GM12872 (cell line): Measurements from ENCODE around the gene ANKRD13A.

Experiments used
- TF ChIP-seq, protein P1 (sequence below): IDR thresholded peaks from 3 replicates; pipeline ENCODE4 v1.5.1; 2011; ENCODE audit warnings: low read depth, mild to moderate bottlenecking, low read length, moderate library complexity; ENCODE audit not compliant: insufficient read depth

The ANKRD13A gene

DNA sequence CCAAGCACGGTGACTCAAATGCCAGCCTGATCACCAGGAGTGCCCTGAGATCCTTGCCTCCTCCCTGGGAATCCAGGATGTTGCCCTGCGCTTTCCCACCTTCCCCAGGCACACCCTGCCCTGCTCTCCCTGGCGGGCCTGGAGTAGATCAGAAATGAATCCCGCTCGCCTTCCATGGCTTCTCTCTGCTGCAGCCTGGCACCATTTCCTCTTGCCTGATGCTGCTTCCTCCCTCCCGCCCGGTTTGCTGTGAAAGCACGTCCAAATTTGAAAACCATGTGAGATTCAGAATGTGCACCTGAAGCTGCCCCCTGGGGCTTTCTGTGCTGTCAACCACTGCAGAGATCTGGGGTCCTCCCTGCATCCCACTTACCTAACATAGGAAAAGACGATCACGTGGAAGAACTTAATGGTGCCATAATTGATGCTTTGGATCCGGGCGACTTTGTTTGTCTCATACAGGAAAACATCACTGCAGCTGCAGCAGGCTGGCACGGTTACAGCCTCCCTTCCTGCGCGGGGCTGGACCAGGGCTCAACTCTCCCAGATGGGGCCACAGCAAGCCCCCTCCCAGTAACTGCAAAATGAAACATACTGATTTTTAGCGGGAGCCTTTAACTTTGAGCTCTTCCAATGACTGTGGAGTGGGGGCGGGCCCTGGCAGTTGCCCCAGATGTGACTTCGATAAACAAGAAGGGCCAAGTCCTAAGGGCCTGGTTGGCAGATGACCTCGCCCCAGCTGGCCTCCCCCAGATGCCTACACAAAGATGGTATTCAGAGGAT is 74.0 kb downstream of the ANKRD13A start:
- TF ChIP-seq, protein P1, sequence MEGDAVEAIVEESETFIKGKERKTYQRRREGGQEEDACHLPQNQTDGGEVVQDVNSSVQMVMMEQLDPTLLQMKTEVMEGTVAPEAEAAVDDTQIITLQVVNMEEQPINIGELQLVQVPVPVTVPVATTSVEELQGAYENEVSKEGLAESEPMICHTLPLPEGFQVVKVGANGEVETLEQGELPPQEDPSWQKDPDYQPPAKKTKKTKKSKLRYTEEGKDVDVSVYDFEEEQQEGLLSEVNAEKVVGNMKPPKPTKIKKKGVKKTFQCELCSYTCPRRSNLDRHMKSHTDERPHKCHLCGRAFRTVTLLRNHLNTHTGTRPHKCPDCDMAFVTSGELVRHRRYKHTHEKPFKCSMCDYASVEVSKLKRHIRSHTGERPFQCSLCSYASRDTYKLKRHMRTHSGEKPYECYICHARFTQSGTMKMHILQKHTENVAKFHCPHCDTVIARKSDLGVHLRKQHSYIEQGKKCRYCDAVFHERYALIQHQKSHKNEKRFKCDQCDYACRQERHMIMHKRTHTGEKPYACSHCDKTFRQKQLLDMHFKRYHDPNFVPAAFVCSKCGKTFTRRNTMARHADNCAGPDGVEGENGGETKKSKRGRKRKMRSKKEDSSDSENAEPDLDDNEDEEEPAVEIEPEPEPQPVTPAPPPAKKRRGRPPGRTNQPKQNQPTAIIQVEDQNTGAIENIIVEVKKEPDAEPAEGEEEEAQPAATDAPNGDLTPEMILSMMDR, result no peak

DNA sequence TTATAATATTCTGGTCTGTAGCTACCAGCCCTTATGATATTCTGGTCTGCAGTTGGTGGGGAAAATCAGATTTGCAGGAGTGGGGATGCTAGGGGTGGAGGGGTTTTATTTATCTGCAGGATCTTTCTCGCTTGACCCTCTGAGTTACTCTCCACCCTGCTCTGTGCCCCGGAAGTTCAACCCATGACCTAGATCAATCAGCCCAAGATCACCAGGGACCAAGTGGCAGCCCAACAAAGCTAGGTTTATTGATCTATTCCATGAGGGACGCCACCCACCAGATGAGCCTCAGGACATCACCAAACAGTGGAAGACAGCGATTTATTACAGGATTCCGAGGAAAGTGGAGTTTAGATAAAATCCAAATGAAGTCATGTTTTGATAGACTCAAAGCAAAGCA is 74.9 kb downstream of the ANKRD13A start:
- TF ChIP-seq, protein P1, result no peak

DNA sequence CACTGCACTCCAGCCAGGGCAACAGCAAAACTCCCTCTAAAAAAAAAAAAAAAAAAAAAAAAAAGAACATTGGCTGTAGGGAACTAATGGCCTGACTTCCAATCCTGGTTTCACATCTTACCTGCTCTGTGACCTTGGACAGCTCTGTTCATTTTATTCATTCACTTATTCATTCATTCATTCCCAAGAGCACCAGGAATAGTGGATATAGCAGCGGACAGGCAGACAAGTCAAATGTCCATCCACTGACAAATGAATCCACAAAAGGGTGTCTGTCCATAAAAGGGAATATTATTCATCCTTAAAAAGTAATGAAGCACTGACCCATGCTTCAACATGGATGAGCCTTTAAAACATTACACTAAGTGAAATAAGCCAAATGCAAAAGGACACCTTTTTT is 76.7 kb downstream of the ANKRD13A start:
- TF ChIP-seq, protein P1, result no peak

DNA sequence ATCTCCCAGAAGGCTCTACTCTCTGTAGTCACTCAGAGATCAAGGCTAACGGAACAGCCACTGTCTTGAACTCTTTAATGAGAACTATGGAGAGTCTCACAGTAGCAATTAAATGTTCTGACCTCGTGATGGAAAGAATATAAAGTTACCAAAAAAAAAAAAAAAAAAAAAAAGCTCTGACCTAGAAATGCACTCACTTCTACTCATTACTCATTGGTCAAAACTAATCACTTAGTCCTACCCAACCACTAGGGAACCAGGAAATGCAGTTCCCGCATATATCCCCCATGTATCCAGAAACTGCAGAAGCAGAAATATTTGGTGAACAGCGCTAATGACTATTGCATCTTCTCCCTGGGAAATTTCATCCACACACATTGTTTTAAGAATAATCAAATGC is 78.6 kb downstream of the ANKRD13A start:
- TF ChIP-seq, protein P1, result no peak

DNA sequence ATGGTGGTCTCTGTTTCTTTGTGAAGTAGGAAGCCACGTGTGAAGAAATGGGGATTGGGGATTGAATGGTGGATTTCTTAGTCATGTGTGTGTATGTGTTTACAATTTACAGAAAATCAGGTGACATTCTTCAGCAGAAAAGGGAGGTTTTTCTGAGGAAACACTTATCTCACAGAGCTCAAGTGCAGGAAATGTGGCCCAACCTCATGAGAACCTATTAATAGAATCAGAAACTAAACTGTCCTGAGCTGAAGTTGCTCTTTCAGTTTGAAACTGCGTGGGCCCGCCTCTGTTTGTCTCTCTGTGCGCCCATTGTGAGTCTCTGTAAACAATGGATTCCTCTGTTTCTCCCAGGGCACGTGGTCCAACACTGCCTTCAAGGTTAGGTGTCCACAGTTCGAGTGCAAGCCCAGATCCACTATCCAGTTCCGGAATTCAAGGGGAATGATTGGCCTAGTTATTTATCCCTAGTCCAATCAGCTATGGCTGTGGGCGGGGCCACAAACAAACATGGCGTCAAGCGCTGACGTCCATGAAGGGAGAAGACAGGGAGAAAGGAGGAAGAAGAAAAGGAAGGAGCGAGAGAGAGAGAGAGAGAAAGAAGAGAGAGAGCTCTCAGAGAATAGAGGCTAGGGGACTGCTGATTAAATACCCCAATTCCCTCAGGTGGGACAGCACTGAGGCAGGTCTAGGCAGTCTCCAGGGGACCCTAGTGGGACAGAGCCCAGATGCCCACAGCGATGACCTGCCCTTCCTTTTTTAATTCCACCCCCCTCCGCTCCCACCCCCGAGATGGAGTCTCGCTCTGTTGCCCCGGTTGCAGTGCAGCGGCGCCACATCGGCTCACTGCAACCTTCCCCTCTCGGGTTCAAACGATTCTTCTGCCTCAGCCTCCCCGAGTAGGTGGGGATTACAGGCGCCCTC is 80.5 kb downstream of the ANKRD13A start:
- TF ChIP-seq, protein P1, result no peak

DNA sequence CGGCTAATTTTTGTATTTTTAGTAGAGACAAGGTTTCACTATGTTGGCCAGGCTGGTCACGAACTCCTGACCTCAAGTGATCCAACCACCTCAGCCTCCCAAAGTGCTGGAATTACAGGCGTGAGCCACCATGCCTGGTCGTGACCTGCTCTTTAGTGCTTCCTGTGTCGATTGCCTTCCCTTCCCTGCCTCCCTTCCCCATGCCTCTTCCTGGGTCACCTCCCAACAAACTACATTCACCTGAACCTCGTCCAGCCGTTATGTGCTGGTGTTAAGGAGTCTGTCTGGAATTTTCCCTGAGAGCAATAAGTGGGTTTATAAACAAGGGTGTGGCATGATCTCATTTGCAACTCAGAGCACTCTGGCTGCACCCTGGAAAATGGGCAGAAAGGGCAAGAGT is 81.2 kb downstream of the ANKRD13A start:
- TF ChIP-seq, protein P1, result no peak

DNA sequence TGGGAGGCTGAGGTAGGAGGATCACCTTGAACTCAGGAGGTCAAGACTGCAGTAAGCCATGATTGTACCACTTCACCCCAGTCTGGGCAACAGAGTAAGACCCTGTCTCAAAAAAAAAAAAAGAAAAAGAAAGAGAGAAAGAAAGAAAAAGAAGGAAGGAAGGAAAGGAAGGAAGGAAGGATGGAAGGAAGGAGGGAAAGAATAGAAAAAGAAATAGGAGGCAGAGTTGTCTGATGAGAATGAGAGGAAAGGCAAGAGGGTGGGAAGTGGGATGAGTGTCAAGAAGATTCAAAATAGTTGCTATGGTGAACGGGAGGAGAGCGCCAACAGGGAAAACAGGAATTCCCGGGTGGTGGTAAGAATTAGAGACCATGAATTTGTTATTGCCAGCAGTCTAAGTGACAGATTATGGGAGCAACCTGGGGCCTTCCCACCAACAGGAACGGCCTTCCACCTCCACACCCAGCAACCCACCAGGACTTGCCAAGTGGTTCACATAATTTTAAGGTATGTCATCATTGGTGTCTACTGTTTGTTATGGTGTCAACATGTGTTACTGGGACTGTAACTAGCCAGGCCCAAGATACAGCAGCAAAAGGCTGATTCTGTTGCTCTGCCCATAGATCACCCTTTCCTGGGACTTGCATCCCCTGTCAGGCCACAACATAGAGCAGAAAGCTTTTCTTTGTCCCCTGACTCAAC is 85.2 kb downstream of the ANKRD13A start:
- TF ChIP-seq, protein P1, result no peak
